Germinal center (tissue), 1 donor: ENCODE measurements around the gene DIRAS1.

Experiments
- DNase-seq: peaks from one replicate; pipeline ENCODE4 v3.0.0; 2012; ENCODE audit warnings: mixed read lengths, low spot score

Gene DIRAS1, protein sequence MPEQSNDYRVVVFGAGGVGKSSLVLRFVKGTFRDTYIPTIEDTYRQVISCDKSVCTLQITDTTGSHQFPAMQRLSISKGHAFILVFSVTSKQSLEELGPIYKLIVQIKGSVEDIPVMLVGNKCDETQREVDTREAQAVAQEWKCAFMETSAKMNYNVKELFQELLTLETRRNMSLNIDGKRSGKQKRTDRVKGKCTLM

DNA sequence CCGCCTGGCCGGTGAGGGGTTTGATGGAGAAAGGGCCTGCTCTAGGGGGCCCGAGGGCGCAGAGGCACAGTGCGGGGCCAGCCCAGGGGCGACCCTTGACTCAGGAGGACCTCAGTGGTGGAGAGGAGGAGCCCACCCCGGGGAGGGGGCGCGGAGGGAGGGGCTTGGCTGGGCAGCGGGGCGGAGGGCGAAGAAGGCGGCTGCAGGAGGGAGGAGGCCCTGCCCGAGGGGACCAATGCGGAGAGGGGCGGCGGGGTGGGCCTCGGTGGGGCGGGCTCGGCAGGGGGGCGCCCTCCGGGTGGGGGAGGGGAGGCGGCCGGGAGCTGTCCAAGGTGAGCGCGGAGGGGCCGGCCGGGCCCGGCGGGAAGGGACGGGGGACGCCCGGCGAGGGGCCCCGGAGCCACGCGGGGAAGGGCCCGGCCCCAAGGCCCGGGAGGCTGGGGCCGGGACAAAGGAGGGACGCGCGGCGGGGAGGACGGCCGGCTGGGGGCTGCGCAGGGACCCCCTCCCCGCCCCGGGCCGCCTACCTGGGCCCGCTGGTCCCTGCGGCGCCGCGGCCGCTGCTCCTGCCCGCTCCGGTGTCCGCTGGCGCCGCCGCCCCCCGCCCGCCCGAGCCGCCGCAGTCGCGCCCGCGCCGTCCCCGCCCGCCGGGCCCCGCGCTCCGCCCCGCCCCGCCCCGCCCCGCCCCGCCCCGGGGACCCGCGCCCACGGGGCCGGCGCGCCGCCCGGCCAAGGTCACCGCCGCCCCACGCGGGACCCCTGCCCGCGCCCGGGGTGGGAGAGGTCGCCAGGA is at the start of gene DIRAS1:
DIRAS1 (minus strand) TSS at position 596 of the 793 bp plus-strand sequence. CDS start 3,566 bp downstream, outside the sequence.
- no peak for DNase-seq

DNA sequence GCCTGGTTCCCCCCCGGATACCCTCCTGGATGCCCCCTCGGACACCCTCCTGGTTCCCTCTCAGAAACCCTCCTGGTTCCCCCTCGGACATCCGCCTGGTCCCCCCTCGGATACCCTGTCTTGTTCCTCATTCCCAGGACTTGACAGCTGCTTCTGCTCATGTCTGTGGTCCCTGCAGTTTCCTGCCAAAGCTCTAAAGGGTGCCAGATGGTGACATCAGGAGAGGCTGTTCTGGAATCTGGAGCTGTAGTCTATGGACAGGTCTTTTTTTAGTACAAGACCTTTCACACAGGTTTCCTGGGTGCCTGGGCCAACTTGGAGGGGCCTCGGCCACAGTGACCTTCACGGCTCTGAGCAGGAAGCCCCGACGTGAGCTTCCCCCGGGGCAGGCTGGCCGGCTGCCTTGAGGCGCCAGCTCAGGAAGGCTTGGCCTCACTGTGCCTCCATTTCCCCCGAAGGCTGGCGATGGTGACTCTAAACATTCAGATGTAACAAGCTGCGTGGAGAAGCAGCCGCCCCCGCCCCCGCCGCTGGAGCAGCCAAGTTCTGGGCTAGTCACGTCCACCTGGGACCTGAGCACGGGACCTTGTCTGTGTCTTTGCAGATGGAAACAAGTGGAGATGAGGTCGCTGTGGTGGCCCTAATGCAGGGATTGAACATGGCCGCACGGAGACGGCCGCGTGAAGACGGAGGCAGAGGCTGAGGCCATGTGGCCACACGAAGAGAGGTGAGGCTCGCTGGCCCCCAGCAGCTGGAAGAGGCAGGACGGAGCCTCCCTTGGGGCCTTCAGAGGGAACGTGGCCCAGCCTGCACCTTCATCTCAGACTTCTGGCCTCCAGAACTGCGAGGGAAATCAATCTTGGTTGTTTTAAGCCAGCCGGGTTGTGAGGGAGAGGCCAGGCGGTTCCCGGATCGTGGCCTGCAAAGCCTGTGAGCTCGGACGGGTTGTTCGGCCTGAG is 49.2 kb upstream of the DIRAS1 start:
- no peak for DNase-seq

DNA sequence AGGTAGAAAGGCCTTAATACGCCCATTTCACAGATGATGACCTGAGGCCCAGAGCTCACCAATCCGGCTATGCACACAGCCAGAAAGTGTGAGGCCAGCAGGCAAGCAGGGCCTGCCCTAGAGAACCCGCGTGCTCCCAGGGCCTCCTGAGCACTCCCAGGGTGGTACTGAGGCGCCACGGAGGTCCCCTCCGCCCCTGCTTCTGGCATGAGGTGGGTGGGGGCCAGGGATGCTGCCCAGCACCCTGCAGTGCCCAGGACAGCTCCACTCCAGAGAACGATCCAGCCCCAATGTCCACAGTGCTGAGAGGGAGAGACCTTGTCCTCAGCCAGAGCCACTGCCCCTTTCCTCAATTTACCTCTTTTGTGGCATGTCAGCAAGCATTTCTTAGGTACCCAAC is 48.0 kb upstream of the DIRAS1 start:
- no peak for DNase-seq

DNA sequence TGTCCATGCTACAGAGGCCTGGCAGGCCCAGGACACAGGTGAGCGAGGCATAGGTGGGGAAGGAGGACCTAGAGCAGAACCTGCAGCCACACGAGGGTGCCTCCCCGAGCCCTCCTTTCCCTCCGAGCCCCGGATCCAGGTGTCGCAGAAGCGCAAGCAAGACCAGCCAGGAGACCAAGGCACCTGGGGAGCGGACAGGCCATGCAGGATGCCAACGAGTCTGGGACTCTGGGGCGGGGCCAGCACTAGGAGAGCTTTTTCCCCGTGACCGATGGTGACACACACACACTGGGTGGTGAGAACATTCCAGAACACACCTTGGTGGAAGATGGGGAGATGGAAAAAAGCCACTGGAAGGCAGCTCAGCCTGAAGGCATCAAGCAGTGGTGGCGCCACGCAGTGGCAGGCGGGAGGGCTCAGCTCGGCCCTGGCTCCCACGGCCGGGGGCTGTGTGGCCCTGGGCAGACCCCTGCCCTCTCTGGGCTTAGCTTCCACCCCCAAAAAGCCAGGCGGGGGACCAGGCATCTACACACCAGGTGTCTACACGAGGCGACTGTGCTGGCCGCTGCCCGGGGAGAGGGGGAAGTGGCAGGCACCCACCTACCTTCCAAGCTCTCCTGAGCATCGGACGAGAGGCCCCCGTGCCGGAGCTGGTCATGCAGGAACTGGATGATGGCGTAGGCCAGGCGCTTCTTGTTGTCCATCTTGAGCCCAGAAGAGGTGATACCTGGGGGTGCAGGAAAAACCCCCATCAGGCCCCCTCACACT is 47.4 kb upstream of the DIRAS1 start:
- no peak for DNase-seq

DNA sequence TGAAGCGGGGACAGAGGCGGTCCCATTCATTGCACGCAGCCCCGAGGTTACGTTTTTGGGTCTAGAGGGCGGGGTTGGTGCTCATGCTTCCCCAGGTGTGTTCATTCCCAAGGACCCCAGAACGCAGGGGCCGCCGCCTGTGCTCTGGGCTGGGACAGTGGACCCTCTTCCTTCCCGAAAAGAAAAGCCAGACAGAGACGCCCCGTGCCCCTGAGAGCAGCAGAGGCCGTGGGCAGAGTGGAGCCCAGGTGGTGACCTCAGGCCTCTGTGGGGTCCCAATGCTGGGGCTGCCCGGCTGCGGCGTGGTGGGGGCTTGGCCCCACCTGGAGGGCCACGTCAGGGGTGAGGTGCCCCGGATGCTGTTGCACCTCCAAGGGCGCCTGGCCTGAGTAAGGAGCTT is 46.5 kb upstream of the DIRAS1 start:
- DNase-seq = no peak

DNA sequence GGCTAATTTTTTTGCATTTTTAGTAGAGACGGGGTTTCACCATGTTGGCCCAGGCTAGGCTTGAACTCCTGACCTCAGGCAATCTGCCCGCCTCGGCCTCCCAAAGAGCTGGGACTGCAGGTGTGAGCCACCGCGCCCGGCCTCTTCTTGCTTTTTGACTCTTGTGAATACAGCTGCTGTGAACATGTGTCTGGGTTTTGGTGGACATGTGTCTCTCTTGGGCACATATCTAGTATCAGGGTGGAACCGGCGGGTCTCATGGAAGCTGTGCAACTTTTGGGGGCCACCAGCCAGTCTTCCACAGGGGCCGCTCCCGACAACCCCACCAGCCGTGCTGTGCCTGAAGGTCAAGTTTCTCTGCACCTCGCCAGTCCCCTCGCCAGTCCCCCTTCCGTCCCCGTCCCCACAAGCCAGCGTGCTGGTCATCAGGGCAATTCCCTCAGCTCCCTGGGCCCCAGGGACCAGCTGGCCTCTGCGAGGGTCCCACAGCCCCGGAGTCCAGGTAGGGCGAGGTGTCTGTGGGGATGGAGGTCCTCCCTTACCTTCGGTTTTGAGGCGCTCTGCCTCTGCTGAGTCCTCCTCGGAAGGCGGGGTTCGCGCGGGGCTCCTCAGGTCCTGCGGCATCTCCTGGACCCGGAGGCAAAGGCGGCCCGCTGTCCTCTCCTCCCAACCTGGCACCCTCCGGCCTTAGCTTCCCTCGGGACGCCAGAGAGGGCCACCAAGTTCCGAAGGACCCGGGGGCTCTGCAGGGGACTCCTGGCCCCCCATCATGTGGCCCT is 45.6 kb upstream of the DIRAS1 start:
- no peak for DNase-seq

DNA sequence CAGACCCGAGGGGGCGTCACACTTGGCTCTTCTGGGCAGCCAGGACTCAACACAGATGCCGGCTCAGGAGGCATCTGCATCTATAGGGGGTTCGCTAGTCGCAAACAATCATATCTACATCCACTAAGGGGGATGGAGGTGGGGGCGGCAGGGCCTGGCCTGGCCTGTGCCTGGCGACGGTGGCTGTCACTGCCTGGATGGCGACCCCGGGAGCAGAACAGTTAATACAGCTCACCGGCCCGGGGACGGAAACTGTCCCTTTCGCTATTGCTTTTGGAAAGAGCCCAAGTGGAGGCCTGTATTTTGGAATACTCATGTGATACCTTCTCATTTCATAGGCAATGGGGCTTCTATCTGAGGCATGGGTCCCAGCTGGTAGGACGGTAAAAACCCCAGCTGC is 44.2 kb upstream of the DIRAS1 start:
- DNase-seq = no peak

DNA sequence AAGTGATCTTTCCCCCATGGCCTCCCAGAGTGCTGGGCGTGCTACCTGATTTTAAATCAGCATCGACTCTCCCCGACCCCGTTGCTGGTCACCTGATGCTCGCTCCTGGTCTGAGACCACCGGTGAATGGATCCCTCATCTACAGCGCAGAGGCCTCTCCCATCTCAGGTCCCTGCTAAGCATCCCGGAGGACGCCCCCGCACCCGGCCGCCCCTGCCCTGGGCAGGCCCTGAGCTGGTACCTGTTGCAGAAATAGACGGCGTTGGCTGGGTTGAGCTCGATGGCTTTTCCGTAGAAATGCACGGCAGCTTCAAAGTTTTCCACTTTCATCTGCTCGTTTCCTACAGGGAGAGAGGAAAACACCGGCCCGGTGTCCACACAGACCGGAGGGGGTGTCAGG is 43.8 kb upstream of the DIRAS1 start:
- DNase-seq = no peak

DNA sequence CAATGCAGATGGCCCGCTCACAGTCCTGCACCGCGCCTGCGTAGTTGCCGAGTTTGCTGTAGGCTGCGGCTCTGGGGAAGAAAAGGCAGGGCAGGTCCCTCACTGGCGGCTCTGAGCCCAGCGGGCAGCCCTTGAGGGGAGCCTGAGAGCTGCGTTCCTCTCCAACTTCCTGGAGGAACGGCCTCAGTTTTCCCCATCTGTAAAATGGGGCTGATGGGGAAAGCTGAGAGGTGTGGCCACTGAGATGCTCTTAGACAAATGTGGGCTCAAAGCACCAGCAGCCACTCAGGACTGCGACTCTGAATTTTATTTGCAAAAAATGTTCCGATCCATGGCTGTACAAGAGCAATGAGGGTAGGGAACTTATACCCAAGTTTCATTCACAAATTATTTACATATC is 42.5 kb upstream of the DIRAS1 start:
- no peak for DNase-seq

DNA sequence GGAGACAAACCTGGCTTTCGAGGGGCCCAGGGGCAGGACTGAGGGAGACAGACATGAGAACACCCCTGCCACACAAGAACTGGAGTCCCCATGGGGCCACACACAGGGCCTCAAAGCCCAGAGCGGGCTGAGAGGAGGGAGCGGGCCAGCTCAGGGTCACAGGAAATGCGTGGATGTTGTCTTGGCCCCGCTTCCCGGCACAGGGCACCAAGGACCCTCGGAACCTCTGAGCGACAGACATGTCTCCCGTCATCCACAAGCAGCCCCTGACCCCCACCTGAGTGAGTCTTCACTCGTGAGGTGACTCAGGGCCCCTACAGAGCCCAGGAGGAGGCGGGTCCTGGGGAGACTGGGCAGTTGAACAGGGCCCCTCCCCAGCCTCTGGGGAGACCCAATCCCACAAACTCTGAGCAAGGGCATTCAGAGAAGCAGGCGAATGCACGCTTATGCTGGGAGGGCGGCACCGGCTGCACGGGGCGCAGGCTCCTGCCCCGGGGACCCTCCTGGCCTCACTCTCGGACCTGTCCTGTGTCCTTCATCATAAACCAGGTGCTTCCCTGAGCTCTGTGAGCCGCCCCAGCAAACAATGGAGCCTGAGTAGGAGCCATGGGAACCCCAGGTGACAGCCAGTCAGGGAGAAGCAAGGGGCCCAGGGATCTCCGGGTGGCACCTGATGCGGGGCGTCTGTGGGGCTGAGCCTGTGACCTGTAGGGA is 41.8 kb upstream of the DIRAS1 start:
- DNase-seq = no peak

DNA sequence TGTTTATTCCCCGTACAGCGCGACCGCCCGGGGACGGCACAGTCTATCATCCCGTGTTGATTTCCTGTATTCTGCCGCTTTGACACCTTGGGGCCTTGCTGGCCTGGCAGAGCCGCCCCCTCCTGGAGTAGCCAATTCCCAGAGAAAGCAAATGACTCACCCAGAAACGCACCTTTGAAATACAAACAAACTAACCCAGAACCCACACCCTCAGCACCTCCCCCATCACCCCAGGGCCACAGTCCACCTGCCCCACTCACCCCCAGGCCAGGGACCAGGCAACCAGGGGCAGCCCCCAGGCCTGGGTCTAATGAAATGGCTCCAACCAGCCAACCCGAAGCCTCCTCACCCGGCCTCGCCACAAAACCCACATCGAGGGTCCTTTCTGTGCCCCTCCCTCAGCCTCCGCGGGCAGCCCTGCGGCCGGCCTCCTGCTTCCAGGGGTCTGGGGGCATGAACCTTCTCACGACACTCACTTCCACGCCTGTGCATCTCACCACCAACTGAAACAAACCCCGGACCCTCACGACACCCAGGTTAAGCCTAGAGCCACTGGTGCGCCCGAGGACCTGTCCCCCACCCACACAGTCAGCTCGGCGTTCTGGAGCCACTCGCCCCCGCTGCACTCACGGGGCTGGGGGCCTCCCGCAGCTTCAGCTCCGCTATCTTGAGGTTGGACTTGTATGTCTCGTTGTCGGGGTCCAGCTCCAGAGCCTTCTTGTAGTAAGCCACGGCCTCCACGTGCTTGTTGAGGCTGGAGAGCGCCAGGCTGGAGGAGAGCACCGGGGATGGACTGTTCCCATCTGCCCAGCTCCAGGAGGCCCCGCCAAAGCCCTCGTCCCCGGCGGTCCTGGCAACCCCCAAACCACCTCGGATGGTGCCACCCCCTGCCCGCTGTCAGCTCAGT is 41.0 kb upstream of the DIRAS1 start:
- DNase-seq = no peak

DNA sequence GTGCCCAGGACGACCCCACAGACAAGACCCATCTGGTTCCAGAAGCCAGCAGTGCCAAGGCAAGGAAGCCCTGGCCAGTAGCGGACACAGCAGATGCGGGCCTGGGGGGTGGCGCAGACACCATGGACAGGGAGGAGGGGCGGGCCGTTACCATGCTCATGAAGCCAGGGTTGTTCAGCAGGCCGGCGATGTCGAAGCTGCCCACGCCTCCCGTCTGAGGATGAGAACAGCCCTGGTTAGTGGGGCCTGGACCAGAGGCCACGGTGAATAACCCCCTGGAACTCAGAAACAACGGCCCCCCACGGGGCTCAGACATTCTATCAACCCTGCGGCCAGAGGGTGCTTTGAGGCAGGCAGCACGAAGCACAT is 40.1 kb upstream of the DIRAS1 start:
- DNase-seq = no peak

DNA sequence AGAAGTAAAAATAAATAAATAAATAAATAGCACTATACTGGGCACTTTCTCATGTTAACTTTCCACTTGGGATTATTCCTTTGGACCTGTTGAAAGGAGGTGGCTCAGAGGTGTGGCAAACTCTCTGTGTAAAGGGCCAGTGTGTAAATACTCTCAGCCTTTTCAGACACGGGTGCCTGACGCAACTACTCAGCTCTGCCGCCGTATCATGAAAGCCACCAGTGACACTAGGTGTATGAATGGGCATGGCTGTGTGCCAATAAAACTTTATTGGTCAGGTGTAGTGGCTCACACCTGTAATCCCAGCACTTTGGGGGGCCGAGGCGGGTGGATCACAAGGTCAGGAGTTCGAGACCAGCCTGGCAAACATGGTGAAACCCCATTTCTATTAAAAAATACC is 38.8 kb upstream of the DIRAS1 start:
- no peak for DNase-seq

DNA sequence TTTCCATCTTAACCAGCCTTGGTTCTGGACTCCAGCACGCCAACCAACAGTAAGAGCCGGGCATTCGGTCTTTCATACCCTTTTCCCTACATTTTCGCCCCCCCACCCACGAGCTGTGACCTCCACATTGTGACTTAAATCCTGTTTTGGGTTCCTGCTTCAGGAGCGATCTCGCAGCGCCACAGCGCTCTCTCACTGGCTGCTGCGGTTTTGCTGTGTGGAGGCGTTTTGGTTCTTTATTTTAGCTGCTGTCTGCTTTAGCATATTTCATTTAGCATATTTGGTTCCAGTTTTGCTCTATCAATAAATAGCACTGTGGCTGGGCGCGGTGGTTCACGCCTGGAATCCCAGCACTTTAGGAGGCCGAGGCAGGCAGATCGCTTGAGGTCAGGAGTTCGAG is 38.2 kb upstream of the DIRAS1 start:
- no peak for DNase-seq

DNA sequence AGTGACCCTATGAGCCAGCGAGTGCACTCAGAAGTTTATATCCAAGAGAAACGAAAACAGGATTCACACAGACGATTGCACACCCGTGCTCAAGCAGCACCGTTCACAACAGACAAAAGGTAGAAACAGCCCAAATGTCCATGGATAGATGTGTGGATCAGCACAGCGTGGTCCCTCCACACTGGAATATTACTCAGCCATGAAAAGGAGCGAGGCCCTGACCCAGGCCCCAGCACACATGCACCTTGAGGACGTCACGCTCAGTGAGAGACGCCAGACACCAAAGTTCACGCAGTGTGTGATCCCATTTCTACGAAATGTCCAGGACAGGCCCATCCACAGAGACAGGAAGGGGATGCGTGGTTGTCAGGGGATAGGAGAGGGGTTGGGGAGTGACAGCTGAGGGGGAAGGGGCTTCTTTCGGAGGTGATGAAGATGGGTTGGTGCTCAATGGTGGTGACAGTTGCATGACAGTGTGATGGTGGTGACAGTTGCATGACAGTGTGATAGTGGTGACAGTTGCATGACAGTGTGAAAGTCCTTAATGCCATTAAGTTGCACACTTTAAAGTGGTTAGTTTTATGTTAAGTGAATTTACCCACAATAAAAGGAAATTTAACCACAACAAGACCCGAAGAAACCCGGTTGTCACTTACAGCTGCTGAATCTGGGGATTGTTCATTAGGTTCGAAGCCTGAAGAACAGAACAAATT is 37.6 kb upstream of the DIRAS1 start:
- DNase-seq = no peak

DNA sequence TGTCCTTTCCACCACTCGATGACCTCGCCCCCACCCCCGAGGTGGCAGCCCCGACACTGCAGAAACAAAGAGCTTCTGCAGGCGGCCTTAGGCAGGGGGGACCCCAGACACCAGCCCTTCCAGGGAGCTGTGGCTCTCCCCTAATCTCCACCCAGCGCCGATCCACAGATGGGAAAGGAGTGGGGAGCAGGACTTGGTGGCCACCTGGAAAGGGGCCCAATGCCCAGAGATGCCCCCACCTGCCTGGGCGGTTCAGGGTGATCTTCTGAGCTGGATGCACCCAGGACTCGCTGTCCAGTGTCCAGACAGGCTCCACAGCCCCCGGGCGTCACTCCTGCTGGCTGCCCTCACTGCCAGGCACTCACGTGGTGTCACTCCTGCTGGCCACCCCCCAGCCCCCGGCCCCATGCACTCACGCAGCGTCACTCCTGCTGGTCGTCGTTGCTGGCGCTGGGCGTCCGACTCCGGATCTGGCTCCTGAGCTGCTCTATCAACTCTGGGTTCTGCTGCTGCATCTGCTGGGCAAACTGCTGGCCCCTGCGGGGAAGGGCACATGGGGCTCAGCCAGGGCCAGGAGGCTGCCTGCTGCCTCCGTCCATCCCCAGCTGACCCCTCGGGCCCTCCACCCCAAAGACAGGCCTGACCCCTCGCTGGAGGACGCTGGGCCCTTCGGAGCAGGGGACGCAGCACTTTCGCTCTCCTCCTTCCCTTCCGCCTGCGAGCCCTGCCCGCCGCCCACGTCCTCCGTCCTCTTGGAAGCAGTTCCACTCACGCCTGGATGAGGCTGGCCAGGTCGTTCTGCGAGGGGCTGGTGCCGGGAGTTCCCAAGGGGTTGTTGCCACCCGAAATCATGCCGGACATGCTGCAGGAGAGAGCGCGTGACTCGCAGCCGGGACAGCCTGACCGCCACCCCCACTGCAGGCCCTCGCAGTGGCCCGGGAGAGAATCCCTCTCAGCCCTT is 36.0 kb upstream of the DIRAS1 start:
- no peak for DNase-seq

DNA sequence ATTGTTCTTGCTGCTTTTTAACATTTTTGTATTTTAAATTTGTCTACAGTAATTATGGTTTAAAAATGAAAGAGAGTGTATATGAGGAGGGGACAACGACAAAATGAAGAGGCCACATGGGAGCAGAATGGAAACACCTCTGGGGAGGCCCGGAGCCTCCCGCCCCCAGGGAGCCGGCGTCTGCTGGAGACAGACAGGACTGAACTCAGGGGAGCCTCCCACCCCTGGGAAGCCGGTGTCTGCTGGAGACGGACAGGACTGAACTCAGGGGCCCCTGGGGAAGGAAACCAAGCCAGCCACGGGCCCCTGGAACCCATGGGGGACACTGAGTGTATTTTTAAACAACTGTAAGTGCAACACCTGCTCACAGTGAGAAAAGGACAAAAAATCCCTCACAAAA is 35.3 kb upstream of the DIRAS1 start:
- DNase-seq = no peak

DNA sequence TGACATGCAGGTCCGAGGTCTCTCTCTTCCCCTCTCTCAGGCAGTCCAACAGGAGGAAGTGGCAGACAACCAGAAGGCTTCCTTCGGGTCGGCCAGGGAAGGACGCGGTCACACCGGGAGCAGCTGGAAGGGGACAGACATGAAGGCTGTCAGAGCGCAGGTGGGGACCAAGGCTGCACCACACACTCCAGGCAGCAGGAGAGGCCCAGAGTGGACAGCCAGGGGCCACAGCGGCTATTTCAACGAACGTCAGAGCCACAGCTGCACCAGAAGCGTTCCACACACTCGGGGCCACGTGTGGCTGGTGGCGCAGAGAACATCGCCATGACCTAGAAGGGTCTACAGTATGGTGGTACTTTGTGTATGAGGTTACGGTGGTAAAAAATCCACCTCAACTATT is 34.6 kb upstream of the DIRAS1 start:
- DNase-seq = no peak
